Glutamatergic neuron (in vitro differentiated cells): ENCODE measurements around the gene SPI1. TPM values are rescaled to one million over a fixed set of nuclear protein-coding genes. Genes with fewer than 3 reads are reported as not detected.

Experiments used
- DNase-seq: peaks from one replicate; pipeline ENCODE4 v3.0.0; 2022
- H3K27ac Mint-ChIP-seq: one replicate; pipeline ENCODE4 v1.8.0; 2020; ENCODE audit warnings: mild to moderate bottlenecking, mixed read lengths, inconsistent platforms; ENCODE audit not compliant: unreplicated experiment
- H3K27me3 Mint-ChIP-seq: one replicate; pipeline ENCODE4 v1.8.0; 2020; ENCODE audit warnings: mild to moderate bottlenecking, moderate library complexity, mixed read lengths, inconsistent platforms; ENCODE audit not compliant: unreplicated experiment
- H3K36me3 Mint-ChIP-seq: one replicate; pipeline ENCODE4 v1.8.0; 2020; ENCODE audit warnings: mild to moderate bottlenecking, mixed read lengths, inconsistent platforms; ENCODE audit not compliant: unreplicated experiment
- H3K4me1 Mint-ChIP-seq: one replicate; pipeline ENCODE4 v1.8.0; 2020; ENCODE audit warnings: mild to moderate bottlenecking, low read depth, mixed read lengths, inconsistent platforms; ENCODE audit not compliant: unreplicated experiment
- H3K4me3 Mint-ChIP-seq: one replicate; pipeline ENCODE4 v1.8.0; 2020; ENCODE audit warnings: mild to moderate bottlenecking, mixed read lengths, inconsistent platforms; ENCODE audit not compliant: unreplicated experiment
- H3K9me3 Mint-ChIP-seq: one replicate; pipeline ENCODE4 v1.8.0; 2020; ENCODE audit warnings: mild to moderate bottlenecking, moderate library complexity, mixed read lengths, inconsistent platforms; ENCODE audit not compliant: unreplicated experiment
- total RNA-seq: library from RNA; stranded (reverse); fragmentation: NEBNext Ultra II Directional; extraction: Animal tissue kit (Norgen Biotek cat#: 25700); gene quantifications from one replicate; pipeline ENCODE4 v1.2.1, GENCODE V29; 2021; ENCODE audit not compliant: unreplicated experiment
- TF ChIP-seq, protein P1 (sequence below): fragments of 200-600 bp; sonication (generic); IDR thresholded peaks from one replicate; pipeline ENCODE4 v1.5.0; 2021; ENCODE audit not compliant: partially characterized antibody, unreplicated experiment

The SPI1 gene
- total RNA-seq, 1 donor from 2014 or later, result not detected

DNA sequence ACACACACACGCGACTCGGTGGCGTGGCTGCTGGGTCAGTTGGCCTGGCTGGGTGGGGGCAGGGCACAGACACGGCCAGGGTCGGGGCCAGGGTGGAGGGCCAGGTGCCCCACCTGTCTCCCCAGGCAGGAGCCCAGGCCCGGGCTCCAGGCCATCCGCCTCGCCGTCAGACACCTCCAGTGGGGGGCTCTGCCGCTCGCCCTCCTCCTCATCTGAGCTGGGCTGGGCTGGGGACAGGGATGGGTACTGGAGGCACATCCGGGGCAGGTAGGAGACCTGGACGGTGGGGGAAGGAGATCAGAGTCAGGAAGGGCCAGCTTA lies 19.7 kb downstream of the SPI1 start:
- H3K36me3 Mint-ChIP-seq, result no peaks in the 10 kb centered on the region
- TF ChIP-seq, protein P1, sequence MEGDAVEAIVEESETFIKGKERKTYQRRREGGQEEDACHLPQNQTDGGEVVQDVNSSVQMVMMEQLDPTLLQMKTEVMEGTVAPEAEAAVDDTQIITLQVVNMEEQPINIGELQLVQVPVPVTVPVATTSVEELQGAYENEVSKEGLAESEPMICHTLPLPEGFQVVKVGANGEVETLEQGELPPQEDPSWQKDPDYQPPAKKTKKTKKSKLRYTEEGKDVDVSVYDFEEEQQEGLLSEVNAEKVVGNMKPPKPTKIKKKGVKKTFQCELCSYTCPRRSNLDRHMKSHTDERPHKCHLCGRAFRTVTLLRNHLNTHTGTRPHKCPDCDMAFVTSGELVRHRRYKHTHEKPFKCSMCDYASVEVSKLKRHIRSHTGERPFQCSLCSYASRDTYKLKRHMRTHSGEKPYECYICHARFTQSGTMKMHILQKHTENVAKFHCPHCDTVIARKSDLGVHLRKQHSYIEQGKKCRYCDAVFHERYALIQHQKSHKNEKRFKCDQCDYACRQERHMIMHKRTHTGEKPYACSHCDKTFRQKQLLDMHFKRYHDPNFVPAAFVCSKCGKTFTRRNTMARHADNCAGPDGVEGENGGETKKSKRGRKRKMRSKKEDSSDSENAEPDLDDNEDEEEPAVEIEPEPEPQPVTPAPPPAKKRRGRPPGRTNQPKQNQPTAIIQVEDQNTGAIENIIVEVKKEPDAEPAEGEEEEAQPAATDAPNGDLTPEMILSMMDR, result no peak
- DNase-seq, result no peak
- H3K27ac Mint-ChIP-seq, result no peak overlapping the region
- H3K9me3 Mint-ChIP-seq, result peaks cover 5% of the 10 kb centered on the region
- no peak overlapping the region for H3K4me3 Mint-ChIP-seq
- no peaks in the 10 kb centered on the region for H3K27me3 Mint-ChIP-seq
- no peaks in the 10 kb centered on the region for H3K4me1 Mint-ChIP-seq

DNA sequence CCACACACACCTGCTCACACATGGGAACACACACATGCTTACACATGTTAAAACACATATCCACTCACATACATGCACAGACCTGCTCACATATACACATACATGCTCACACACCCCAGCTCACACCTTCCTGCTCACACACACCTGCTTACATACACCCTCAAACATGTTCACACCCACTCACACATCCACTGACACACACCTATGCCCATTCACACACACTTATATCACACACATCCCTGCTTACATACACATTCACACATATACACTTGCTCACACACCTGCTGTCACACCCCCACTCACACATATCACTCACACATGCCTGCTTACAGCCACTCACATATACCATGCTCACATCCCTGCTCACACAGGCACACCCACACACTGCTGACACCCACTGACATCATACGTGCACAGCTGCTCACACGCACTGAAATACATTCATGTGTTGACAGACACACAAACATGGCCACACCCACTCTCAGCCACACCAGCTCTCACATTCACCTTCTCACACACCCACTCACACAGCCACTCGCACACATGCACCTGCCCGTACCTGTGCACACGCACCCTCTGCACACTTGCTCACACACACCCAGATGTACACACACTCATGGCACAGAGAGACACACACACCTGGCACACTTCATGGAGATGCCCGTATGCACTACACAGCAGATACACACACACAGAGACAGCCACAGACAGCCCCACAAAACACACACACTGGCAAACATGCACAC lies 20.2 kb downstream of the SPI1 start:
- Mint-ChIP-seq H3K27me3 (no peaks in the 10 kb centered on the region), H3K27ac (no peak overlapping the region), H3K4me1 (no peaks in the 10 kb centered on the region), H3K36me3 (no peaks in the 10 kb centered on the region), H3K9me3 (peaks cover 5% of the 10 kb centered on the region), H3K4me3 (no peak overlapping the region)
- TF ChIP-seq, protein P1, result no peak
- DNase-seq, result no peak

DNA sequence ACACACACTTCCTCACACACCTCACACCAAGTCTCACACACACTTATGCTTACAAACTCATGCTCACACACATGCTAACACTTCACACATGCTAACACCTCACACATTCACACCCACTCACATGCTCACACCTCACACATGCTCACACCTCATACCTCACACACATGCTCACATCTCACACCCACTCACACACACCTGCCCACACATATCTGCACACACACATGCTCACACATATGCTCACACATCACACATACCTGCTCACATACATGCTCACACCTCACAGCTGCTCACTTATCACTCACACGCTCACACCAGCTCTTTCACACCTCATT lies 21.4 kb downstream of the SPI1 start:
- no peaks in the 10 kb centered on the region for H3K27me3 Mint-ChIP-seq
- TF ChIP-seq, protein P1, result no peak
- H3K36me3 Mint-ChIP-seq, result no peaks in the 10 kb centered on the region
- H3K27ac Mint-ChIP-seq, result no peak overlapping the region
- H3K9me3 Mint-ChIP-seq, result peaks cover 5% of the 10 kb centered on the region
- no peaks in the 10 kb centered on the region for H3K4me1 Mint-ChIP-seq
- H3K4me3 Mint-ChIP-seq, result no peak overlapping the region
- no peak for DNase-seq

DNA sequence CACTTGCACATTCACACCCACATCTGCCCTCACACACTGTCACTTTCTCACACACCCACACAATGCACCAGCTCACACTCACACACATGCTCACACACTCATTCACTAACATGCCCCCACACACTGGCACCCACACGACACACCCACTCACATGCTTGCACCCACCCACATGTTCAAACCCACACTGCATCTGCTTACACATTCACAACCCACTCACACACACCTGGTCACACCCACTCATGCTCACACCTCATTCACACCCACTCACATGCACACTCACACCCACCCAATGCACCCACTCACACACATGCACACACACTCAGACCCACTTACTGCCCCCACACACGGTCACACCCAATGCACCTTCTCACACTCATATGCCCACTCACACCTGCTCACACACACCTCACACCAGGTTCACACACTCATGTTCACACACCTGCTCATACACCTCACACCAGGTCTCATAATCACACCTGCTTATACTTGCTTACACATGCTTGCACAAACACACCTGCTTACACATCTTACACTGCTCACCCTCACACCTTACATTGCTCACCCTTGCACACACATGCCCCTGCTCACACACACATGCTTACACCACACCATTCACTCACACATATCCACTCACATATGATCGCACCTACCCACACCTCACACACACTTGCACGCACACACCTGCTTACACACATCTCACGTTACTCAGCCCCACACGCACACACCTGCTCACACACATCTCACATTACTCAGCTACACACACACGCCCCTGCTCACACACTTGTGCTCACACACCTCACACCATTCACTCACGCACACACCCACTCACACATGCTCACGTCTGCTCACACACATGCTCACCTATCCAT lies 22.0 kb downstream of the SPI1 start:
- Mint-ChIP-seq H3K9me3 (peaks cover 5% of the 10 kb centered on the region), H3K4me3 (no peak overlapping the region), H3K27me3 (no peaks in the 10 kb centered on the region), H3K27ac (no peak overlapping the region), H3K4me1 (no peaks in the 10 kb centered on the region), H3K36me3 (no peaks in the 10 kb centered on the region)
- DNase-seq, result no peak
- TF ChIP-seq, protein P1, result no peak
